ENCODE results near the gene COG5.

DNA sequence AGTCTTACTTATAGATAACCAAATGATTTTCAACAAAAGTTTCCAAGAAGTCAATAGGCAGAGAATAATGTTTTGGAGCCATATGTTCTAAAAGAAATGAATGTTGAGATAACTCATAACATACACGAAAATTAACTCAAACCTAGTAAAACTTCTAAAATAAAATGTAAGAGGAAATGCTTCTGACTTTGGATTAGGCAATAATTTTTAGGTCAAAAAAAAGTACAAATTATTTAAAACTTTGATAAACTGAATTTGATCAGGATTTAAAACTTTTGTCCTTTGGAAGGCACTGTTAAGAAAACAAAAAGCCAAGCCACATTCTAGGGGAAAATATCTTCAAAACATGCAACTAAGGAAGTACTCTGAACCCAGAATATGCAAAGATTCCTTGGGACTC lies 242.1 kb downstream of the COG5 start:
- TF ChIP-seq POLR2AphosphoS5 (IDR thresholded peaks at IDR 0.05; ENCODE audit: low read depth, low read length) (no peak), SIN3A (IDR thresholded peaks at IDR 0.05; ENCODE audit: borderline replicate concordance, insufficient read depth, low read length) (no peak), TAF1 (IDR thresholded peaks at IDR 0.05; ENCODE audit: borderline replicate concordance, insufficient read depth, low read length) (no peak), FOXP2 (optimal IDR thresholded peaks at IDR 0.05; ENCODE audit: borderline replicate concordance, extremely low read depth, extremely low read length, insufficient read depth) (no peak)
- TF ChIP-seq, protein P1, sequence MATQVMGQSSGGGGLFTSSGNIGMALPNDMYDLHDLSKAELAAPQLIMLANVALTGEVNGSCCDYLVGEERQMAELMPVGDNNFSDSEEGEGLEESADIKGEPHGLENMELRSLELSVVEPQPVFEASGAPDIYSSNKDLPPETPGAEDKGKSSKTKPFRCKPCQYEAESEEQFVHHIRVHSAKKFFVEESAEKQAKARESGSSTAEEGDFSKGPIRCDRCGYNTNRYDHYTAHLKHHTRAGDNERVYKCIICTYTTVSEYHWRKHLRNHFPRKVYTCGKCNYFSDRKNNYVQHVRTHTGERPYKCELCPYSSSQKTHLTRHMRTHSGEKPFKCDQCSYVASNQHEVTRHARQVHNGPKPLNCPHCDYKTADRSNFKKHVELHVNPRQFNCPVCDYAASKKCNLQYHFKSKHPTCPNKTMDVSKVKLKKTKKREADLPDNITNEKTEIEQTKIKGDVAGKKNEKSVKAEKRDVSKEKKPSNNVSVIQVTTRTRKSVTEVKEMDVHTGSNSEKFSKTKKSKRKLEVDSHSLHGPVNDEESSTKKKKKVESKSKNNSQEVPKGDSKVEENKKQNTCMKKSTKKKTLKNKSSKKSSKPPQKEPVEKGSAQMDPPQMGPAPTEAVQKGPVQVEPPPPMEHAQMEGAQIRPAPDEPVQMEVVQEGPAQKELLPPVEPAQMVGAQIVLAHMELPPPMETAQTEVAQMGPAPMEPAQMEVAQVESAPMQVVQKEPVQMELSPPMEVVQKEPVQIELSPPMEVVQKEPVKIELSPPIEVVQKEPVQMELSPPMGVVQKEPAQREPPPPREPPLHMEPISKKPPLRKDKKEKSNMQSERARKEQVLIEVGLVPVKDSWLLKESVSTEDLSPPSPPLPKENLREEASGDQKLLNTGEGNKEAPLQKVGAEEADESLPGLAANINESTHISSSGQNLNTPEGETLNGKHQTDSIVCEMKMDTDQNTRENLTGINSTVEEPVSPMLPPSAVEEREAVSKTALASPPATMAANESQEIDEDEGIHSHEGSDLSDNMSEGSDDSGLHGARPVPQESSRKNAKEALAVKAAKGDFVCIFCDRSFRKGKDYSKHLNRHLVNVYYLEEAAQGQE (IDR thresholded peaks at IDR 0.05; ENCODE audit: insufficient read depth in 1 of 2, low read depth in 2 of 2, low read length in 2 of 2) = no peak

All from PFSK-1 (cell line).